ENCODE data around the gene MYO1H.

Gene MYO1H

DNA sequence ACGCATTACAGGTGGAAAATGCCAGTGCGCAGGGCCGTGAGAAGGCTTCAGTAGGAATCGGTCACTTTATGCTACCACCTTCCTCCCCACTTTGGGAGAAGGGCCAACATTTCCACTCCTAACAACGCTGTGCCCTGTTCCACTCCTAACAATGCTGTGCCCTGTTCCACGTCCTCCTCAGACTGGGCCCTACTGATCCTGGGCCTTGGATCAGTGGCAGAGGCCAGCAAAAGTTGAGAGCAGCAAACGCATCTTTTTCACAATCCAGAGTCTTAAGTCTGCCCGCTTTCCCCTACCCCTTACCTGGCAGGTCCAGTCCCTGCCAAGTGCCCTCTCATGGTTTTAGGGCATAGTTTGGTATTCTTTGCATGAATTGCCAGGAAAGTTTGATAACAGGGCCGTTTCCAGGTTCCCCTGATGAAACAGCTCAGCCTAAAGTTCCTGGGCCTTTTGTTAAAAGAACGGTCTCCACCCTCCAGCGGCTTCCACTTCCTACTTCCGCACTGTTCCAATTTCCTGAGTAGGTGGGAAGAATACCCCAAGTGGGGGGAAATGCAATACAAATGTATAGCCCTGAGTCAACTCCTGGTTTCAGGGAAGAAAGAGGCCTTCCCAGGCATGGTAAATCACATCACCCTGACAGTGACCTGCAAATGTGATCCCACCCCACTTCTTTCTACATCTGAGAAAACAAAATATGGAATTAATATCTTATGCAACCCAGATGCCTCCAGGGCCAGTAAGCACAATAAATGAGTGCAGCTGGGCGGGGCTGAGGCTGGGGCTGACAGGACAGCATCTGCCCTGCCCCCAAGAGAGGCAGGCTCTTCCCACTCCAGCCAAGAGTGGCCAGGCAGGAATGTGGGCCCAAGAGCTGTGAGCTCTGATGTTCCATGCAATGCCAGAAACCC lies 114.4 kb downstream of the MYO1H start:
- Histone ChIP-seq H3K4me3 (ENCODE audit: low read depth, low read length) (no peak overlapping the region), H3K4me1 (peaks cover 16% of the 10 kb centered on the region), H3K27me3 (no peaks in the 10 kb centered on the region), H3K9me3 (no peaks in the 10 kb centered on the region), H3K36me3 (peaks cover 8% of the 10 kb centered on the region)
- TF ChIP-seq, protein P1, sequence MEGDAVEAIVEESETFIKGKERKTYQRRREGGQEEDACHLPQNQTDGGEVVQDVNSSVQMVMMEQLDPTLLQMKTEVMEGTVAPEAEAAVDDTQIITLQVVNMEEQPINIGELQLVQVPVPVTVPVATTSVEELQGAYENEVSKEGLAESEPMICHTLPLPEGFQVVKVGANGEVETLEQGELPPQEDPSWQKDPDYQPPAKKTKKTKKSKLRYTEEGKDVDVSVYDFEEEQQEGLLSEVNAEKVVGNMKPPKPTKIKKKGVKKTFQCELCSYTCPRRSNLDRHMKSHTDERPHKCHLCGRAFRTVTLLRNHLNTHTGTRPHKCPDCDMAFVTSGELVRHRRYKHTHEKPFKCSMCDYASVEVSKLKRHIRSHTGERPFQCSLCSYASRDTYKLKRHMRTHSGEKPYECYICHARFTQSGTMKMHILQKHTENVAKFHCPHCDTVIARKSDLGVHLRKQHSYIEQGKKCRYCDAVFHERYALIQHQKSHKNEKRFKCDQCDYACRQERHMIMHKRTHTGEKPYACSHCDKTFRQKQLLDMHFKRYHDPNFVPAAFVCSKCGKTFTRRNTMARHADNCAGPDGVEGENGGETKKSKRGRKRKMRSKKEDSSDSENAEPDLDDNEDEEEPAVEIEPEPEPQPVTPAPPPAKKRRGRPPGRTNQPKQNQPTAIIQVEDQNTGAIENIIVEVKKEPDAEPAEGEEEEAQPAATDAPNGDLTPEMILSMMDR (IDR thresholded peaks at IDR 0.05; ENCODE audit: low read depth, low read length): no peak
- peak; percentile 64 for DNase-seq

DNA sequence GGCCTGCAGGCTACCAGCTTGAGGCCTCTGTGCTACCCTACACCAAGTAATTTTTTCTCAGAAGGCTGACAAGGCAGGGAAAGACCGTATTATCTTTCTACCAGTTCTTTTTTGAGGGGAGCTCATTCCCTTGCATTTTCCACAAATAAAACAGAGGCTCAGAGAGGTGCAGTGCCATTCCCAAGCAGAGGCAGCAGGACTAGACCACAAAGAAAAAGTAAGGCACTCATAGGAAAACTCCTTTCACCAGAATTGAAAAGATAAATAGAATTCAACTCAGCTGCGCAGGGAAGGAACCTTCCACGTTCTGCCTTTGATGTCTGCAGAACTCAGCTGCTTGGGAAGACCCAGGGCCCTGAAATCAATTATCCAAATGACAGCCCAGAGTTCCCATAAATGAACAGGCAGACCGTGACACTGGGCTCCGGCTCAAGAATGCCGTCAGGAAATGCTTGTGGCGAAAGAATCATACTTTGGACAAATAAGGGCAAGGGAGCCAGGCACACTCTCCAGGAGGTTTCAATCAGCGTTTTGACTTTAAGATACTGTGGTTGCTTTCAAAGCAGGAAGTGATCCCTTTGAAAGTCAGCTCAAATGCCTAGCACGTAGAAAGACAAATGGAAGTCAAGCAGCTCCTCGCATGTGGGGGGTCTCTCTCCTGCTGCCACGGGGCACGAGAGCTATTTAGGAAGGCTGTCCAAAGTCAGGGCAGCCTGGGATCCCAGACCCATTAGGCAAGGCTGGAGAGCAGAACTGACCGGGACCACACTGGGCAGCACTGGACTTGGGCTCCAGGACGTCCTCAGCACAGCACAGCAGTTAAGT lies 115.4 kb downstream of the MYO1H start:
- peaks cover 3% of the 10 kb centered on the region for H3K36me3 ChIP-seq
- TF ChIP-seq, protein P1 (IDR thresholded peaks at IDR 0.05; ENCODE audit: low read depth, low read length): no peak
- no peaks in the 10 kb centered on the region for H3K27me3 ChIP-seq
- H3K9me3 ChIP-seq: no peaks in the 10 kb centered on the region
- no peak overlapping the region for H3K4me3 ChIP-seq (ENCODE audit: low read depth, low read length)
- peak; percentile 25 for DNase-seq
- peaks cover 16% of the 10 kb centered on the region for H3K4me1 ChIP-seq

DNA sequence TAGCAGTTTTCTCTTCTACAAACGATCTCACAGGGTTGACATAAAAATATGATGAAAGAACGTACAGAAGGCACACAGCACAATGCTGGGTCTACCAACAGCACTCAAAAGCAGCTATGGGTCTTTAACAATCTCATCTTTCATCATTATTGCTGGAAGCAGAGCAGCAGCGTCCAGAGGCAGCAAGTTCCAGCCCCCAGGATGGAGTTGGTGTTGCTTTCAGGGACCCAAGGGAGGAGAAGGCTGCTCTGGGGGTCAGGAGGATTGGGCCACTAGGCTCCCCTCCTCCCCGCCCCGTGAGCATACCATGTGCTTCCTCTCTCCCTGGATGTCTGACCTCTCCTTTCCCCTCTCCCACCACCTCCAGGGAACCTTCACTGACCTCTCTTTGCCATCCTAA lies 116.1 kb downstream of the MYO1H start:
- Histone ChIP-seq H3K9me3 (no peaks in the 10 kb centered on the region), H3K36me3 (peaks cover 3% of the 10 kb centered on the region), H3K27me3 (no peaks in the 10 kb centered on the region), H3K4me3 (ENCODE audit: low read depth, low read length) (no peak overlapping the region), H3K4me1 (peaks cover 16% of the 10 kb centered on the region)
- DNase-seq: no peak
- TF ChIP-seq, protein P1 (IDR thresholded peaks at IDR 0.05; ENCODE audit: low read depth, low read length): no peak

DNA sequence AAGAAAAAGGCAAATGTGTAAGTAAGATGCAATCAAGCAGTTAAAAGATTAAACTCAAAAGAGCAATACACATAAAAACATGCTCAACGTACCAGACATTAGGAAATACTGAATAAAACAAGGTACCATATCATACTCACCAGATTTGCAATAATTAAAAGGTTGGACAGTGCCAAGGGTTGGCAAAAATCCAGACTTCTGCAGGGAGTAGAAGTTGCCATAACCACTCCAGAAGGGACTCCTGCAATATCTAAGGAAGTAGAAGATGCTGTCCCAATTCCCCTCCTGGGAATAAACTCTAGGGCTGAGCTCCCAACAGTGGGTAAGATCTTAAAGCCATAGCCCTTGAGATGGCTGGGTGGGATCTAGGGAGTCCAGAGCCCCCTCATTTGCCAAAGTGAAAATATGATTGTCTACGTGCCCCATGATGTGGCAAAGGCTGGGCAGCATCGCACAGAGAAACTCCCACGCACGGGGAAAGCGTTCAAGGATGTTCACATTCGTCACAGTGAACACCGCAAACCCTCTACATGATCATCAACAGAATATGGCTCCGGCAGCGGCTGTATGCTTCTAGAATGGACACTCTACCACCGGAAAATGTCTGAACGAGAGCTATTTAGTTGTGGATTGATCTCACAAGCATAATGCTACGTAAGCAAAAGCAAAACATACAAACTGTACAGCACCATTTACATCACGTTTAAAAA lies 117.1 kb downstream of the MYO1H start:
- no peak for DNase-seq
- TF ChIP-seq, protein P1 (IDR thresholded peaks at IDR 0.05; ENCODE audit: low read depth, low read length): no peak
- Histone ChIP-seq H3K4me3 (ENCODE audit: low read depth, low read length) (no peak overlapping the region), H3K9me3 (no peaks in the 10 kb centered on the region), H3K27me3 (no peaks in the 10 kb centered on the region), H3K36me3 (peaks cover 11% of the 10 kb centered on the region), H3K4me1 (peaks cover 16% of the 10 kb centered on the region)

DNA sequence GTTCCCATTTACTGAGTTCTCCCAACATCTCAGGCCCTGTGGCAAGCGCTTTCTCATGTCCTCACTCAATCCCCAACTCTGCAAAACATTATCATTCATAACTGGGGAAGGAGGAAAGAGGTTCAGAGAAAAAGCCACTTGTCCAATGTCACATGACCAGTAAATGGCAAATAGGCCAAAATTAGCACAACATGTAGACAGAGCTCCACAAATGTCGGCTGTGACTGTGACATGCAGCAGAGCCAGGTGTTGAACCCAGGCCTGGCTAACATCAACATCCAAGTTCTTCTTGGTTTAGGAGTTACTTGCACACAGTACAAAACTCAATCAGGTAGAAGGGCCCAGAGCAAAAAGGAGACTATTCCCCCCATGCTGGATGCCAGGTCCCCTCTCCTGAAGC lies 118.6 kb downstream of the MYO1H start:
- H3K4me1 ChIP-seq: peaks cover 16% of the 10 kb centered on the region

More for the DNA sequence above, 118.6 kb downstream of the MYO1H start:
- H3K4me3 ChIP-seq (ENCODE audit: low read depth, low read length): no peak overlapping the region
- H3K36me3 ChIP-seq: peaks cover 11% of the 10 kb centered on the region; the same call in 1 of the 2 replicates
- TF ChIP-seq, protein P1 (IDR thresholded peaks at IDR 0.05; ENCODE audit: low read depth, low read length): no peak
- no peaks in the 10 kb centered on the region for H3K27me3 ChIP-seq
- H3K9me3 ChIP-seq: no peaks in the 10 kb centered on the region
- no peak for DNase-seq

Measured in BE2C (cell line).